Stimulated activated CD4-positive, alpha-beta T cell treated with anti-CD3 and anti-CD28 coated beads, Interleukin-2, amount 100 ng/mL, for 24 hours (primary cell): ENCODE data around the gene ARSJ.
A peak's percentile ranks its signal among the peaks of the same experiment; 100 is the strongest.
"Not testable (repeated sequence)": the region's sequence is repeated elsewhere in the genome, so short reads cannot be mapped to it uniquely, and the experiment has no call there.

ENCODE experiments used
- DNase-seq, 2 donors: peaks; one replicate each; pipeline ENCODE4 v3.0.0-alpha.2; 2020

Gene ARSJ

GRCh38 chr4:113955411-113955810 lies 24.0 kb downstream of the ARSJ start:
- no peak for DNase-seq

GRCh38 chr4:113953888-113954287 lies 25.6 kb downstream of the ARSJ start:
- DNase-seq: no peak

- peak; percentile 2 to 31 for DNase-seq
Observed at GRCh38 chr4:113952452-113953029, 26.9 kb downstream of the ARSJ start.

GRCh38 chr4:113951263-113951662 lies 28.2 kb downstream of the ARSJ start:
- no peak for DNase-seq

GRCh38 chr4:113950207-113950606 lies 29.2 kb downstream of the ARSJ start:
- DNase-seq: no peak

GRCh38 chr4:113947484-113947883 lies 32.0 kb downstream of the ARSJ start:
- DNase-seq: no peak

- no peak for DNase-seq
Observed at GRCh38 chr4:113945906-113946305, 33.5 kb downstream of the ARSJ start.

GRCh38 chr4:113943863-113944262 lies 35.6 kb downstream of the ARSJ start:
- DNase-seq: no peak

GRCh38 chr4:113943085-113943484 lies 36.4 kb downstream of the ARSJ start:
- no peak for DNase-seq

- no peak for DNase-seq
Observed at GRCh38 chr4:113941836-113942235, 37.6 kb downstream of the ARSJ start.

- DNase-seq: not testable (repeated sequence)
Observed at GRCh38 chr4:113940103-113940502, 39.3 kb downstream of the ARSJ start.

GRCh38 chr4:113935190-113935589 lies 44.3 kb downstream of the ARSJ start:
- no peak for DNase-seq

GRCh38 chr4:113924706-113925105 lies 54.7 kb downstream of the ARSJ start:
- DNase-seq: not testable (repeated sequence)

- DNase-seq: no peak
Observed at GRCh38 chr4:113921089-113921794, 58.2 kb downstream of the ARSJ start.

- DNase-seq: no peak
Observed at GRCh38 chr4:113919611-113920010, 59.8 kb downstream of the ARSJ start.

GRCh38 chr4:113919145-113919544 lies 60.3 kb downstream of the ARSJ start:
- no peak for DNase-seq

GRCh38 chr4:113908829-113909228 lies 70.6 kb downstream of the ARSJ start:
- DNase-seq: no peak

- no peak for DNase-seq
Observed at GRCh38 chr4:113907559-113907958, 71.9 kb downstream of the ARSJ start.

GRCh38 chr4:113905301-113905700 lies 74.1 kb downstream of the ARSJ start:
- no peak for DNase-seq

- no peak for DNase-seq
Observed at GRCh38 chr4:113904877-113905276, 74.6 kb downstream of the ARSJ start.

GRCh38 chr4:113901994-113902787 lies 77.3 kb downstream of the ARSJ start:
- DNase-seq: peak; percentile 61

GRCh38 chr4:113899271-113900070 lies 80.0 kb downstream of the ARSJ start:
- DNase-seq: peak in 1 of 2 donors; percentile 13

- DNase-seq: no peak
Observed at GRCh38 chr4:113893546-113893945, 85.9 kb downstream of the ARSJ start.
